Colon (tissue), 2 donors: ENCODE data around the gene ARHGAP5.

Experiments used
- FAIRE-seq: peaks from 2 replicates; lab custom pipeline; 2012; peaks lifted over from hg19 to GRCh38; lab: Jason Lieb, UNC
- donor health status: control.
- donor health status: control.

Gene ARHGAP5, protein sequence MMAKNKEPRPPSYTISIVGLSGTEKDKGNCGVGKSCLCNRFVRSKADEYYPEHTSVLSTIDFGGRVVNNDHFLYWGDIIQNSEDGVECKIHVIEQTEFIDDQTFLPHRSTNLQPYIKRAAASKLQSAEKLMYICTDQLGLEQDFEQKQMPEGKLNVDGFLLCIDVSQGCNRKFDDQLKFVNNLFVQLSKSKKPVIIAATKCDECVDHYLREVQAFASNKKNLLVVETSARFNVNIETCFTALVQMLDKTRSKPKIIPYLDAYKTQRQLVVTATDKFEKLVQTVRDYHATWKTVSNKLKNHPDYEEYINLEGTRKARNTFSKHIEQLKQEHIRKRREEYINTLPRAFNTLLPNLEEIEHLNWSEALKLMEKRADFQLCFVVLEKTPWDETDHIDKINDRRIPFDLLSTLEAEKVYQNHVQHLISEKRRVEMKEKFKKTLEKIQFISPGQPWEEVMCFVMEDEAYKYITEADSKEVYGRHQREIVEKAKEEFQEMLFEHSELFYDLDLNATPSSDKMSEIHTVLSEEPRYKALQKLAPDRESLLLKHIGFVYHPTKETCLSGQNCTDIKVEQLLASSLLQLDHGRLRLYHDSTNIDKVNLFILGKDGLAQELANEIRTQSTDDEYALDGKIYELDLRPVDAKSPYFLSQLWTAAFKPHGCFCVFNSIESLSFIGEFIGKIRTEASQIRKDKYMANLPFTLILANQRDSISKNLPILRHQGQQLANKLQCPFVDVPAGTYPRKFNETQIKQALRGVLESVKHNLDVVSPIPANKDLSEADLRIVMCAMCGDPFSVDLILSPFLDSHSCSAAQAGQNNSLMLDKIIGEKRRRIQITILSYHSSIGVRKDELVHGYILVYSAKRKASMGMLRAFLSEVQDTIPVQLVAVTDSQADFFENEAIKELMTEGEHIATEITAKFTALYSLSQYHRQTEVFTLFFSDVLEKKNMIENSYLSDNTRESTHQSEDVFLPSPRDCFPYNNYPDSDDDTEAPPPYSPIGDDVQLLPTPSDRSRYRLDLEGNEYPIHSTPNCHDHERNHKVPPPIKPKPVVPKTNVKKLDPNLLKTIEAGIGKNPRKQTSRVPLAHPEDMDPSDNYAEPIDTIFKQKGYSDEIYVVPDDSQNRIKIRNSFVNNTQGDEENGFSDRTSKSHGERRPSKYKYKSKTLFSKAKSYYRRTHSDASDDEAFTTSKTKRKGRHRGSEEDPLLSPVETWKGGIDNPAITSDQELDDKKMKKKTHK (N-terminal part only)

DNA sequence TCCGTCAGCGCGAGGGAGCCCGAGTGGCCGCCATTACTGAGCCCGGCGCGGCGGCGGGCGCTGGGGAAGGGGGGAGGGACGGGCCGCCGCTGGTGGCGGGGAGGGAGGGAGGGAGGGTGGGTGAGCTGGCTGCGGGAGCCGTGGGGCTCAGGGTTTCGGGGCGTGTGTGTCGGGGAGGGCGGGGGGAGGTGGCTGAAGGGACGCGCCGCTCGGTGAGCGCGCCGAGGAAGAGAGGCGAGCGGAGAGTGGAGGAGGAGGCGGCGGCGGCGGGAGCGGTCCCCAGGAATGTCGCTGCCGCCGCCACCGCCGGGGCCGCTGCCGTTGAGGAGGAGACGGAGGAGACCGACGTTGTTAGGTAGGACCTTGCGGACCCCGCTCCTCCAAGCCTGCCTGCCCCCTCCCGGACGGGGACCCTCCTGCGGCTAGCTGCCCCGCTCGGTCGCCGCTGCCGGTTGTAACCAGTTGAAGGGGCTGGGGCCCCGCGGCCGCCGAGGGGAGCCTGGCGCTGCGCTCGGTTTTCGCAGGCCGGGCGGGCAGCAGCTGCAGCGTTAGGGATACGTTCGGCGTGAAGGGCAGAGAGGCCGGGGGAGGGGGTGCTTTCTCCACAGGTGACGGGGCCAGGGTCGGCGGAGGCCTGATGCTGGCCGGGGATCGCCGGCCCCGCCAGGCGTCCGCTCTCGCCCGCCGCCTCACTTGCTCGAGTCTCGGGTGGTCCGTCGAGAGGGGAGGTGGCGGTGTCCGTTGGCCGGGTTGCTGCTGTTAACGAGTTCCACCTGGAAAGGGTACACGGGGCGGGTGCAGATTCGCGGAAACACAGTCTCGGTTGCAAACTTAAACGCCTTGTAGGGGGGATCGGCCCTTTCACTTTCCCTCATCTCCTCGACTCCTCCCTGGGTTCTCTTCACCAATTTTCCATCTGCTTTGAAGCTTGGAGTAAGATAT is at the start of gene ARHGAP5:
ARHGAP5 (plus strand) TSS at position 224 of the 942 bp plus-strand sequence. CDS start 13,366 bp downstream, outside the sequence.
- FAIRE-seq = no peak

DNA sequence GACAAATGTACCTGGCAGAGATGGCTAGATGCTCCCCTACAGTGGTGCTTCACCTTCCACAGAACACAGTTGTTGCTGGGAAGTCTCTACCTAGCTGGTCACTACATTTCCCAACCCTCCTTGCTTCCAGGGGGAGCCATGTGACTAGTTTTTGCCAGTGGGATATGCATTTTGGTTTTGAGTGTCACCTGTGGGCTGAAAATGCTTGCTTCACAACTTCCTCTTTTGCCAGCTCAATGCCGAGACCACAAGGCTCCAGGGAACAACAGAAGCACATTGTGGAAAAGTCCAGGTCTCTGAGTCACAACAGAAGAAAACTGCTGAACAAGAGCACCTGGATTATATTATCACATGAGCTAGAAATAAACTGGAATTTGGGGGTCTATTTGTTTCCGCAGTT is 48.5 kb upstream of the ARHGAP5 start:
- FAIRE-seq = no peak

DNA sequence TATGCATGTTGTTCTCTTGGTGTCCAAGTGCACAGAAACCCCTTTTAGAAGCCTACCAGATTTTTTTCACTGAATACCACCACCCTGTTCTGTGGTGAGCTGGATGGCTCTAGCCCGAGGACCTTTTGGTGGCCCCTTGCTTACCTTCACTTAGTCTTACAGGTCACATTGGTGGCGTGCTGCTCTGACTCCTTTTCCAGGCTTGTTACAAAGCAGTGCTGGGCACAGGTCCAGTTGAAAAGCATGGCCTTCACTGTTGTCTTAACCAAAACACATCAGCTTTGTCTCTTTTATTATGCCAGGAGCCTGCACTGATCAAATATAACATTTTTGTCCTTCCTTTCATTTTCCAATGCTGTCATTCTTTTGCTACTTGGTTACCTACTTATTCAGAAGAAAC is 43.6 kb upstream of the ARHGAP5 start:
- no peak for FAIRE-seq

DNA sequence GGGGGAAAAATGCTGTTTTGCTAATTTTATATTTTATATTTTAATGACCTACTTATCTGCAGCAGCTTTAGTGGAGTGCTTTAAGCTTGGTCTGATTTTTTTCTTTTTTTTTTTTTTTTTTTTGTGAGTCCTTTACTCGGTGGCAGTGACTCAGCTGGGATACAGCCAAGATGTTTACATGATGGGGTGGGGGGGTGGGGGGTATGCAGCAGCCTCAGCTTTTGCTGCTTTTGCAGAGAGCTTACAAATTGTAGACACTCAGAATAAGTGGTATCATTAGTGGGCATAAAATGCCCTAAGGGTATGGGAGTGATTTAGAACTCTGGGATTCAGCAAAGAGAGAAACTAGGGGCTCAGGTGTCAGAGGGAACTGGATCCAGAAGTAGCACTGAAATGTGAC is 38.2 kb upstream of the ARHGAP5 start:
- FAIRE-seq = no peak

DNA sequence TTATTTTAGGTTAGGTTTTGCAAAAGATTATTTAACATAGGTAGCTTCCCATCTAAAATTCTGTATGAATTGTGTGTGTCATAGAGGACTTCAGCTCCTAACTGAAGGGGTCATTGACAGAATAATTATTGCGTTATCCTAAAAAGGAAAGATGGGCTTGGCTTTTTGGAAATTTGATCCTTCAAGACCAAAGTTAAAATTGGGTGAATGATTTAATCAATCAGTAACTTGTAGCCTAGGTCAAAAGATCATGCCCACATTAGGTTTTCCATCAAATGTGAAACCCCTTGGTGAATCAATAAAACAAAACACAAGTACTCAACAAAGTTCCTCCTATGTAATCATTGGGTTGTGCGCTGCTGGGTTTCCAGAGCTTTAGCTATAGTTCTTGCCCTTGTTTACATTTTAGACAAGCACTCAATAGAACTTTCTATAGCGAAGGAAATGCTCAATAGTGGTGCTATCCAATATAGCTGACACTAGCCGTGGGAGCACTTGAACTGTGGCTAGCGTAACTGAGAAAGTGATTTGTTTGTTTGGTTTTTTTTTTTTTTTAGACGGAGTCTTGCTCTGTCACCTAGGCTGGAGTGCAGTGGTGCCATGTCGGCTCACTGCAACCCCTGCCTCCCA is 37.6 kb upstream of the ARHGAP5 start:
- no peak for FAIRE-seq

DNA sequence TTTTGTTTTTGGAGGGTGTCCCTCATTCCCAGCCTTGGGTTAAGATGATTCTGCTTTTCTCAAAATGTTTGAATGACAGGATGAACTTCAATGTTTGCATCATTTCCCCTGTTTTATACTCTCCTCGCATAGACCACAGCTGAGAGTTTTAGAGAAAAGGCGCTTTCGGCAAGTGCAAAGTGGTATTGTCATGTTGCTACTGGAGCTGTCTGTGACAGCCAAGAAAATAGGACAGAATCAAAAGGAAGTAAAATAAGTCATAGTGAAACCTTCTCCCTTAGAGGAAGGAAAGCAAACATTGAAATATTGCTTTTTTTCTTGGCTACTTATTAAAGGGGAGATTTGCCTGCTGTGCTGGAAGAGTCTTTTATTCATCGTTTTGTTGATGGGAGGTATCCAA is 33.5 kb upstream of the ARHGAP5 start:
- no peak for FAIRE-seq

DNA sequence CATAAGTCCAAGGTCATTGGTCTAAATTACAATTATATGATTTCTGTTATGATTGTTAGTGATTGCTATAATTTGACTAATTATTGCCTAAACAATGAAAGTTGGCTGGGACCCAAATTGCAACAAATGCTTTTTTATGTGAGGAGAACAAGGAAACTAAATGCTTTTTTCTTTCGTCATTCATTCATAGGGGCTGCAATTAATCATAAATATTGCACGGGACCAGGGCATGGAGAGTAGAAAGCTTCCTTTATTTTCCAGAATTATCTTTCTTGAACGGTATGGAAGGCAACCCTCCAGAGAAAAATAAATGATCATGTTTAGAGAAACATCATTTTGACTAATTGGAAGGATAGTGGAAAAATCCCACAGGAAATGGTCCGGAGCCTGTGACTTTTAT is 32.6 kb upstream of the ARHGAP5 start:
- FAIRE-seq = no peak

DNA sequence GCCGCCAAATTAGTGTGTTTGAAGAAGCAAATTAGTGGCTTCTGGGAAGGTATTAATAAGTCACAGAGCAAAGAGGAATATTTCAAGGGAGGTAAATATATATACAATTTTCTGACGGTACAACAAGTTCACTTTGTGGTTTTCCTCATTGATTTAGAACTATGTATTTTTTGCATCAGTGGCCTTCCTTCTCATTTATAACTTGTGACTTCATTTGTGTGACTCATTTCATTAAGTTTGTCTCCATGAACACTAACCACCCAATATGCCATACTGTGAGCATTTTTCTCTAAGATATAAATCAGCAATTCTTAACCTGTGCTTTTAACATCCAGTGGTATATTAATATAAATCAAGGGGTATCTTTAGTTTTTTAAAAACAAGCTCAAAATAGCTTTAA is 29.3 kb upstream of the ARHGAP5 start:
- FAIRE-seq = no peak

DNA sequence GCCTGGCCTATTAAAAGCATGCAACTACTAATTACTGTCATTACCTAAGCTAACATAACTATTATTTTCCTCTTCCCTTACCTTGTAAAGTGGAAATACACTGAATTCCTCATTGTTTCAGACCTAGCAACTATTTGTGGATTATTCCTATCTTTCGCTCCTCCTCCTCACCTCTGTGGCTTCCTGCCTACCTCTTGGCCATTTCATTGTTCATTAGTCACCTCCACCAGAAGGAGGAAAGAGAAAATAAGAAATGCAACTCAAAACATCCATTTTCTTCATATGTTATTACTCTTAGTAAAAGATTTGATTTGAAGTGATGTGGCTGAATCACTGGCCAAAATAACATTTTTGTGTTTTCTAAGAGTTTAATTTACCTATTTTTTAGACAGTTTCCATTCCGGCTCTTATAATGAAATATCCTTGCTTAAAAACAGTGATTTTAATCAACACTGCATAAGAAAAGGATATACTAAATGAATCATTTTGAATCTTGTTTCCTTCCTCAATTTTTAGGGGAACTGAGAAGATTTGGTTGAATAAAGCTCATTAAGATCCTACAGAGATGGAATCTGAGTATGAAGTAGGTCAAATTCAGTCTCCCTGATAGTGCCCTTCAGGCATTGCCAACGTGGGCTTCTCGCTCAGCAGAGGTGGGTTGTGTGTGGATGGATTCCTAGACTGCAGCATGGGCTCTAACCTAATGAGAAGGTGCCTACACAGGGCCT is 27.6 kb upstream of the ARHGAP5 start:
- FAIRE-seq = no peak

DNA sequence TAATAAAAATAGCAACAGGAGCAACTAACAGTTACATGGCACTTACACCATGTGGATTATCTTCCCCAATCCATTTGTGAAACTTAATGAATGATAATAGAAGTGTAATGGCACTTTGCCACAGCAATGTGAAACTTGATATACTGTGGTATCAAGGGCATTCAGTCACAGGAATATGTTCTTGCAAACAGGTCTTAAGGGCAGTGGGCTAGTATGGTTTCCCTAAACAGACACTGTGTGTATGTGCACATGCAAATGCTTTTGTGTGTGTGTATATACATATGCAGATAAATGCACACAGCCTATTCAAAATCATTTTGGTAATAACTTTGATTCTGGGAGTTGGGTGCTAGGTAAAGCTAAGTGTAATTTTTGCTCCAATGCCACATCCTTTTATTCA is 26.2 kb upstream of the ARHGAP5 start:
- no peak for FAIRE-seq

DNA sequence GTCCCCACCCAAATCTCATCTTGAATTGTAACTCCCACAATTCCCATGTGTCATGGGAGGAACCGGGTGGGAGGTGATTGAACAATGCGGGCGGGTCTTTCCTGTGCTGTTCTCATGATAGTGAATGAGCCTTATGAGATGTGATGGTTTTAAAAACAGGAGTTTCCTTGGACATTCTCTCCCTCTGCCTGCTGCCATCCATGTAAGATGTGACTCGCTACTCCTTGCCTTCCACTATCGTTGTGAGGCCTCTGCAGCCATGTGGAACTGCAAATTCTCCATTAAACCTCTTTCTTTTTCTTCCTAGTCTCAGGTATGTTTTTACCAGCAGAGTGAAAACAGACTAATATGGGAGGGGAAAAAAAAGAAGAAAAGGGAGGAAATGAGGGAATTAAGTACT is 22.6 kb upstream of the ARHGAP5 start:
- no peak for FAIRE-seq

DNA sequence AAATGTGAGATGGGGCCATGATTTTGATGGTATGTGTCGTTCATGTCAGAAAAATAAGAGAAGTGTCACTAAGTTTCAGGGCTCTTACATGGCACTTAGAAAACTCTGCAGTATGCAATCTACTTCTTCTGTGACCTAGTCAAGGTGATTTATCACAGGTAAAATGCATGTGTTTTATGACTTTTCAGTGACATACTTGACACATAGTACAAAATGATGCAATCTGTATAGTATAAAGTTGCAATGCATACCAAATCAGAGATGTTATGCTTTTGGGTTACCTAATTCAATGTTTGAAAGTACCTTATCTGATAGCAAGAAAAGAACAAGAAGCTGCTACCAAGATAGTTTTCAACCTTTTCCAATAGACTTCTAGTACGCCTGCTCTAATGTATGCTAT is 21.9 kb upstream of the ARHGAP5 start:
- no peak for FAIRE-seq

DNA sequence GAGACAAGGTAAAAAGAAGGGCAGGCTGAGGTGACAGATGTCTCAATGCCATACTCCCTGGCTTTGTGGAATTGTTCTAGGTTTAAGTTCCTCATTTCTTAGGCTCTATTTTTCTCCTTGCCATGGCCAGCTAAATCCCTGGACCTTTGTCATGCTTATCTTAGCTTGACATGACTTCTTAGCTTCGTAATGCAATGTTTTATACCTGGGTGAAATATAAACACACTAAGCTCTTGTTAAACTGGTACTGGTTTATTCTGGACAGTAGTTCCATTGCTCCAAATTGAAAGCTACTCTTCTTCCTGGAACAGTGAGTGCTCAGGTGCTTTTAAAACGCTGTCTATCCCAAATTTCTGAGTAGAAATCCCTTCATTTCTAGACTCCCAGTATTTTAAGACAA is 17.4 kb upstream of the ARHGAP5 start:
- no peak for FAIRE-seq

DNA sequence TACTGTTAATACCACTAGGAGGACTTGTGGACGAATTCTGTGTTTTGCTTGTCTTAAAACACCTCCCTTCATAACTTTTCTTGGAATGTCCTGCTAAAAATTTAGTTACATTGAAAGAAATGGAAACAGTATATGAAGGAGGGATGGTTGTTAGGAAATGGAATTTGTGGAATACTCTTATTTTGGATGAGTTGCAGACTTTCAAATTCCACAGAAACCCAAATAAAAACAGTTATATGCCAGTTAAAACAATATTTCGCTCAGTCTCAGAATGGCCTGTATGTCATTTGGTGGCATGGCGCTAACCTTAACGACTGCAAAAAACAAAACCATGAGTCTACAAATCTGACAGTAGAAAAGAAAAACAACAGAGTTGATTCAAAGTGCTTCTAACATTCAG is 12.2 kb upstream of the ARHGAP5 start:
- no peak for FAIRE-seq

DNA sequence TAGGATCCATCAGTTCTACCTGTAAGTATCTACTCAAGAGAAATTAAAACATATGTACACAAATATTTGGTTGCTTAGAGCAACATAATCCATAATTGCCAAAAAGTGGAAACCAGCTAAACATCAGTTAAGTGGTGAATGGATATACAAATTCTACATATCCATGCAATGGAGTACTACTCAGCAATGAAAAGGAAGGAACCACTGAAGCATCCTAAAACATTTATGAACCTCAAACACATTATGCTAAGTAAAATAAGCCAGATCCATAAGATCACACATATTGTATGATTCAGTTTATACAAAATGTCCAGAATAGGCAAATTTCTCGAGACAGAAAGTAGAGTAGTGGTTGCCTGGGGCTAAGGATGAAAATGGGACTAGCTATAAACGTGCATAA is 8.4 kb upstream of the ARHGAP5 start:
- FAIRE-seq = no peak

DNA sequence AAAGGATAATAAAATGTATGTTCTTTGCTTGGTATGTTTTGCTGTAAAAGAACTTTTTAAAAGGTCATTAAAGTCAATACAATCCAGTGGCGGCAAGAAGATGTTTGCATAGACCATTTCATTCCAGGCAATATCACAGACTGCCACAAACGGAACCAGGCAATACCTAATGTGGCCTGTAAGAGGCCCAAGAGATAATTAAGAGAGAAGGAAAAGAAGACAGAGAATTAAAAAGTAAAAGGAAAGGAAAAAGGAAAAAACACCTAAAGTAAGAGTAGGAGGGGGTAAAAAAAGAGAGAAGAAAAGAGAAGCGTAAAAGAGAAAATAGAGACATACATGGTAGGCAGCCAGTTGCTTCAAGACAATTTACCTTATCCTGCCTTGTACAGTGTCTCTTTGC is 6.8 kb upstream of the ARHGAP5 start:
- FAIRE-seq = no peak

DNA sequence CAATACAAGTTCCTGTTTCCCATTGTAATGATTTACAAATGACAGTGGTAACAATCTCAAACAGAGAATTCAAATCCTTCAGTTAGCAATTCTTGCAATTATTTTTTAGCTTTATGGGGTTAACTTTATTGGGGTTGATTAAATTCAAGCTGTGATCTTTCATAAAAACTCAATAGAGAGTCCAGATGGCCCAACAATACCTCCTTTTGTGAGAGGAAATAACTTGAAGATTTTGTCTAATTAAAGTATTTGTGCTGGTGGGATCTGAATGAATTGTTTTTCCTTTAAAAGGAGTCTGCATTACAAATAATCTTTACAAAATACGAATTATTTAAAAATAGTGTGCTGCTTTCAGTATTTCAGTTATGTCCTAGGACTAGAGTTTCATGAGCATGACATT is 4.4 kb upstream of the ARHGAP5 start:
- FAIRE-seq = peak; percentile 5

DNA sequence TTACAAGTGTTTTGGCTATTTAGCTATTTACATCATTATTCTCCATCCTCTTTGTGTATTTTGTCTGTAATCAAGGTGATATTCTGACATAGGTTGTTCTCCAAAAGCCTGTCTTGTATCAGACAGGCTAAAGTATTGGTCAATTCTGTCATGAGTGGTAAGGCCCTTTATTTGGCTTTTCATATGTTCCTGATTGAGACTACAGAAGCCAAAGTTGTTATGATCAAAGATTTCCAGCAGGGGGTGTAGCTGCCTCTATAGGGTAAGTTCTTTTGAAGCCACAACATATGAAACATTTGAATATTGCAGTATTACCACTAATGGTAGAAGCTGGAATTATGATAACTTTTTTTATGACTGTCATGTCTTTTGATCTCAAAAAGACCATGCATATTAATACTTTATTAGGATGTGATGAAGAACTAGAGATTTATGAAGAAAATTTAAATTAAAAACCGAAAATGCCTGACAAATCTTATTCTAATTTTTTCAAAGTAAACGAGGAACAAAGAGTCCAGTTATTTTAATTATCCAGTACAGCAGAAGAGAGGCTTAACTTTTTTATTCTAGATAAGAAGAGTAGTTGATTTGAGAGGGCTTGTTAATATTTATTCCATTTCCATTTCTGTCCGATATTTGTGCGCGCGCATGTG is 3.4 kb upstream of the ARHGAP5 start:
- peak; percentile 88 for FAIRE-seq

DNA sequence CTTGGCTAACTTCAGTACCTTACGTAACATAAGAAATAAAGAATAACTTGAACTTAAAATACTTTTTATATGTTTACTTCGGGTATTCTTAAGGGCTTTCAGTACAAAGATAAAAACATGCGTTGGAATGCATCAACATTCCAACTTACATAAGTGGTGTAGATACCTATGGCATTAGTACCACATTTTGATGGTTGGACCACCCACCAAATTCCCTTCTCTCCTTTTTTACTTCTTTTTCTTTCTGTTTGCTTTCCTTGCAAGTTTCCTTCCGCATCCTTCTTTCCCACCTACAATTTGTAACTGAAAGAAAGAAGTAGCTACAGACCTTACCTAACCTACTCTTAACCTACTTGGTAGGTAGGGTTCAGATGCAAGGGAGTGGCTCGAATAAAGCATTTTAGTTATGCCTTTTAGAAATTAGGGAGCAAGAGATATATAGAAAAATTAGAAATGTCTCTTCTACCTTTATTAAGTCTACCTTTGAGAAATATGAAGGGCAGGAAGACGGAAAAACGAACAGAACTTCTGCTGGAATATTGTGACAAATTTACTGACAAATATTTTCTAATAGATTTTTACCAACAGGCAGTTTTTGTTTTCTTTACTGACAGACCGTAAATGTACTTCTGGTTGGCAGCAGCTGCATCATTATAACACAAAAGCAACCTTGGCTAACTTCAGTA is 2.1 kb upstream of the ARHGAP5 start:
- no peak for FAIRE-seq
